SU-DHL-6 (cell line): ENCODE measurements around the gene STK32B.

Experiments
- CTCF ChIP-seq: fragments of 200-600 bp; sonication (generic); IDR thresholded peaks from one replicate; pipeline ENCODE4 v1.5.1; 2017; ENCODE audit warnings: antibody characterized with exemption, mild to moderate bottlenecking, low read length, moderate library complexity; ENCODE audit not compliant: insufficient read depth, poor library complexity, severe bottlenecking
- EZH2phosphoT487 ChIP-seq: fragments of 200-600 bp; sonication (generic), shearing (Covaris generic); conservative IDR thresholded peaks from 2 replicates; pipeline ENCODE4 v1.6.1; 2018; ENCODE audit warnings: mild to moderate bottlenecking, antibody characterized with exemption, low read length, moderate library complexity, mixed read lengths

DNA sequence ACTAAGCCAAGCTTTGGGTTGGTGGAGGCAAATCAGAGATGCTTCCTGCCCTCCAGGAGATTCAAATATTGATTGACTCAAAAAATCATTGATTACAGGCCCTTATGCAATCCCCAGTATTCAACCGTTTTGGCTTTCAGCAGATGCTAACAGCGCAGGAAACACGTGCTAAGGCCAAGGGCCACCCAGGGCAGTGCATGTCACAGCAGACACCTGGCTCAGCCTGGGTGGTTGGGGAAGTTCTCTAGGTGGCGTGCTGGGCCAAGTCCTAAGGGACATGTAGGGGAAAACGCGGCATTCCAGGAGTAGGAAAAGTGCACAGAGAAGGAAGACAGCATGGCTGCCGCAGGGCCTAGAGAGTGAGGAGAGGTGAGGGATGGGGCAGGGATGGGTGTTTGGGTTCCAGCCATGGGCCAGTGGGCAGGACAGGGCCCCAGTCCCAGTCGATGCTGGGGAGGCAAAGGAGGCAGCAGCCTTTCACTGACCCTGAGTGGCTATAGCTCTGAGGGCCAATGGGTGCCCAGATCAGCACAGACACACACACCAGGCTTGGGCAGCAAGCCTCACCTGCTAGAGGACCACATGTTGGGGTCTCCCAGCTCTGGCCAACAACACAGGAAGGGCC lies 418.0 kb downstream of the STK32B start:
- TF ChIP-seq CTCF (no peak), EZH2phosphoT487 (no peak)
